GM12872 (cell line): Measurements from ENCODE around the gene MTFR1L.

ENCODE experiments used
- TF ChIP-seq, protein P1 (sequence below): IDR thresholded peaks from 3 replicates; pipeline ENCODE4 v1.5.1; 2011; ENCODE audit warnings: low read depth, mild to moderate bottlenecking, low read length, moderate library complexity; ENCODE audit not compliant: insufficient read depth

The MTFR1L gene

DNA sequence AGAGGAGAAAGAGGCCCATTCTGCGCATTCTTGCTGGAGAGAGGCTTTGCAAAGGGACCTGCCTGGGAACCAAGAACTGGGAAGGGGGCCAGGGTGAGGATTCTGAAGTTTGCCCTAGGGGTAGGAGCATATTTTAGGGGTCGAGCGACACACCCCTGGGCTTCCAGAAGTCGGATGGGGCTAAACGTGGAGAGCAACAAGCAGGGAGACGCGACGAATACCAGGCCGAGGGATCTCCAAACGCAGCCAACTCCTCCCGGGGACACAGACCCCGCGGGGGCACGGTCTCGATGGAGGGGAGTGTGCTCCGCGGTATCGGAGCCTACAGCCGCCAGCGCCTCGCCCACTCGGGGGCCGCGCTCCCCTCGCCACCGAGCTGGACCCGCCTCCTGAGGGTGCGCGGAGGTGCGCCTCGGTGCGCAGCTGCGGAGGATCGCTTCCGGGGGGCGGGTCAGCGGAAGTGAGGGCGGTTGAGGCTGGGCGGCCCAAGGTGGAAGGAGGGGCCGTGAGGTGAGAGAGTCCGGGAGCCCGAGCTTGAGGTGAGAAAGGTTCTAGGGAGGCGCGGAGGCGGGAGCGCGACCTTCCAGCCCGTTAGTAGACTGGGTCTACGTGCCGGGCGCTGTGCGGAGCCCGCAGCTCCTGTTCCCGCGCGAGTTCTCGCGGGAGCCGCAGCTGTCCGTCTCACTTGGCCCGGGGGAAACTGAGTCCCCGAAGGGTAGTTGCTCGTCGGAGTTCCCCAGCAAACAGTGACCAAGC, at the start of gene MTFR1L:
Gene MTFR1L (plus strand): TSS at position 464 of the 756 bp plus-strand sequence. CDS start 3,151 bp downstream, outside the sequence.
- TF ChIP-seq, protein P1, sequence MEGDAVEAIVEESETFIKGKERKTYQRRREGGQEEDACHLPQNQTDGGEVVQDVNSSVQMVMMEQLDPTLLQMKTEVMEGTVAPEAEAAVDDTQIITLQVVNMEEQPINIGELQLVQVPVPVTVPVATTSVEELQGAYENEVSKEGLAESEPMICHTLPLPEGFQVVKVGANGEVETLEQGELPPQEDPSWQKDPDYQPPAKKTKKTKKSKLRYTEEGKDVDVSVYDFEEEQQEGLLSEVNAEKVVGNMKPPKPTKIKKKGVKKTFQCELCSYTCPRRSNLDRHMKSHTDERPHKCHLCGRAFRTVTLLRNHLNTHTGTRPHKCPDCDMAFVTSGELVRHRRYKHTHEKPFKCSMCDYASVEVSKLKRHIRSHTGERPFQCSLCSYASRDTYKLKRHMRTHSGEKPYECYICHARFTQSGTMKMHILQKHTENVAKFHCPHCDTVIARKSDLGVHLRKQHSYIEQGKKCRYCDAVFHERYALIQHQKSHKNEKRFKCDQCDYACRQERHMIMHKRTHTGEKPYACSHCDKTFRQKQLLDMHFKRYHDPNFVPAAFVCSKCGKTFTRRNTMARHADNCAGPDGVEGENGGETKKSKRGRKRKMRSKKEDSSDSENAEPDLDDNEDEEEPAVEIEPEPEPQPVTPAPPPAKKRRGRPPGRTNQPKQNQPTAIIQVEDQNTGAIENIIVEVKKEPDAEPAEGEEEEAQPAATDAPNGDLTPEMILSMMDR: no peak

DNA sequence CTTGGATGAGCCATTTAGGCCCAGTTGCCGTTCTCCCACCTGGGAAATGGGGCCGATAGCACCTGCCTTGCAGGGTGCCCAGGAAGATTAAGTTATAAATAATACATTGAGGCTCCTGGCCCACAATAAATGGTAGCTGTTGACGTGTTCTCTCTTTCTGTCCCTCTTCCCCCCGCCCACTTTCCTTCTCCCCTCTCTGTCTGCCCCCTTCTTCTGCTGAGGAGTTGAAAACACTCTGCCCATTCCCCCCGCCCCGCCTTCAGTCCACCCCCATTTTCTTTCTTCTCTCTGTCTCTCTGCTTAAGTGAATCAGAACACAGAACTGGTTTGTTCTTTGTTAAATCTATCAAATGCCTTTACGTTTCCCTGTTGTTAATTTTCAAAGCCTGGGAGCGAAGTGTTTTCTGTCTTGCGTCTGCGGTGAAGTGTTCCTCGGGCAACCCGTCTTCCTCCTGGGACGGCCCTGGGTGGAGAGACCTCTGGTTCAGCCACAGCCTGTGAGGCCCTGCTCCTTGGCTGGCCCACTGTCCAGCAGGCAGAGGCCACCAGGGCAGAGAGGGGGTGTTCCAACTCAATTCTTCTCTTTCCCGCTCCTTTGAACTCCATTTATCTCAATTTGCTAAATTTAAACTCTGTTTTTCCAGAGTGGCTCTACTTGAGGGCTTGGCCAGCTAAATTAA, 49.1 kb upstream of the MTFR1L start:
- TF ChIP-seq, protein P1: no peak

DNA sequence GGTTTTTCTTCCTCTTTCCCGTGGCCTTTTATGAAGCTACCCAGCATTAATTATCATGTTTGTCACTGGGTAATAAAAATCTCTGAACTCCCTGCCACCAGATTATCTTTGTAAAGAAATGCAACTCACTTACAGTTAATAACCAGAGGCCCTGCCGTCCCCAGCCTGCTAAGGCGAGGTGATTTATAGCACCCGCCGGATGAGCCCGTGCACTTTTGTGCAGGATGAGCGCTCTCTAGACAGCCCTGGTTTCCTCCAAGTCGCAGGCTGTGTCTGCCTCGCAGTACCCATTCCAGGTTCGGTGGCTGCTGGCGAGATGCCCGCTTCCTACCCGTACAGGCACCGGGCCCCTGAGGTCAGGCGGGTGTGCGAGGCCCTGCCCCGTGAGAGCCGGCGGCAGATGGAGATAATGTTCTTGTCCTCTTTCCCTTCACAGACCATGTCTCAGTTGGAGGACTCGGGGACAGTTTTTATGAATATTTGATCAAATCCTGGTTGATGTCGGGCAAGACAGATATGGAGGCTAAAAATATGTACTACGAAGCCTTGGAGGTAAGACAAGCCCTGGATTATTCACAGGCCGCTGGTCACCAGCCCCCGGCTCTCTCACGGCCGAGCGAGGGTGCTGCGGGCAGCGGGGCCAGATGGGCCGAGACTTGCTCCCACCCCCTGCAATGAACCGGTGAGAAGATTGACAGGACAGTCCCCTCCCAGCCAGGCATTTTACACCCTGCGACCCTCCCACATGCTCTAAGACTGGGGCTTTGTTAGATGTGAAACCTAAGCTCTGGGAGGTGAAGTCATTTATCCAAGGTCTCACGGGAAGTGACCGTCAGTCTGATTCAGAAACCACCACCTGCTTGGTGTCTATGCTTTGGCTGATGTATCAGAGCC, 48.3 kb upstream of the MTFR1L start:
- TF ChIP-seq, protein P1: no peak

DNA sequence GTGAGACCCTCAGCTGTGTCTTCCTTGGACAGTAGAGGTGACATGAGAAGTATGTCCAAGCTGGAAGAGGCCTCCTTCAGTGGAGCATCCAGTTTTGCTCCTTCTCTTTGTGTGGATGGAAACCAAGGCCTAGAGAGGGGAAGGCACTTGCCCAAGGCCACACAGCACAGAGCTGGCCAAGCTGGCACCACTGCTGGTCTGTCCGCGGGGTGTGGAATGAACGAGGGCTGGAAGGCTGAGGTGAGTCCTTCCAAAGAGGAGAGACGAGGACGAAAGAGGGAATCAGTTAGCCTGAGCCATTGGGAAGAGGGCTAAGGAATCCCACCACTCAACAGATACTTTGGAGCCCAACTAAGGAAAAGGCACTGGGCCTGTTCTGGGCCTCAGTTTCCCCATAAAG, 47.6 kb upstream of the MTFR1L start:
- TF ChIP-seq, protein P1: no peak

DNA sequence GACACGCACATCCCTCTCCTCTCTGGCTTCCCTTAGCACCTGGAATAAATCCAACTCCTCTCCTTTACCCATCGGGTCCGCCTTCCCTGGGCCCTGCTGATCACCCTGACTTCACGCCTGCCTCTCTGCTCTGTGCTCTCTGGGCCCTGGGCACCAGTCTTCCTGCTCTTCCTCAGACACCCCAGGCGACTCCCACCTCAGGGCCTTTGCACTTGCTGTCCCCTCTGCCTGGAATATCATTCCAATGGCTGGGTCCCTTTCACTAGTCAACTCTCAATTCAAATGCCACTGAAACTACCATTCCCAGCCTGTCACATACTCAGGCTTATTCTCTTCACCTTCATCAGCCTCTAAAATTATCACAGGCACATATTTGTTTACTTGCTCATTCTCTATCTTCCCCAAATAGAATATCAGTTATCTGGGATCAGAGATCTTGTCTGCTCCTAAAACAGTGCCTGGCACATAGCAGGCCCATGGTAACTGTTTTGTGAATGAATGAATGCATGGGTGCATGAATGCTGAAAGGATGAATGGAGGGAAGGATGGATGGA, 47.0 kb upstream of the MTFR1L start:
- TF ChIP-seq, protein P1: no peak

DNA sequence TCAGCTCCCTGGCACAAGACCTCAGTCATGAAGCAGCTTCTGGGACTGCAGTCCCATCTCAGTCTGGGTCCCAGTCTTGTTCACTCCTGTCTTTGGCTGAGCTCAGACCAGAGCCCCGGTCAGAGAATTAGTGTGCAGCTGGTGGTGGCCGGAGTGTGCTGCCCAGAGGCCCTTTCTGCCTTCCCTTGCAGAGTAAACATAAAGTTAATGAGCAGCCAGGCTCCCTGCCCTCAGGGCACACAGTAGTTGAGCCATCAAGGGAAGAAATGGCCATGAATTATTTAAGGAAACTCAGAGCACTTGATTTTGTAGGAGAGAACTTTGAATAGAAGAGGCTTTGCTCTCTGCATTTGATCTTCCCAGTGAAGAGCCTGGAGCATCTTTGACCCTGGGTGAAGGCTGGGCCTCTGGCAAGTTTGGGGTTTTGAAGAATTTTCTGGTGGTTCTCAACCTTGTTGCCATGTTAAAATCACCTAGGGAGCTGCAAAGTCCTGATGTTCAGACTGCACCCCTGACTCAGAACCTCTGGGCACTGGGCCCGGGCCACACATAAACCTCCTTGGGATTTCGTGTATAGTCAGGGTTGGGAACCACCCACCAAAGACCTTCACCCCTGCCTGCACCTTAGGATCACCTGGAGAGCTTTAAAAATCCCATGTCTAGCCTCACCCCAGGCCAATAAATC, 46.2 kb upstream of the MTFR1L start:
- TF ChIP-seq, protein P1: no peak
